Smooth muscle cell (in vitro differentiated cells): Measurements from ENCODE around the gene KIAA0825. TPM values are rescaled to one million over a fixed set of nuclear protein-coding genes. Genes with fewer than 3 reads are reported as not detected.

Experiments used
- DNase-seq: peaks from one replicate; lab custom pipeline; 2025; ENCODE audit not compliant: unreplicated experiment; lab: John Stamatoyannopoulos, UW
- H2AFZ ChIP-seq: fragments of 200-600 bp; sonication (generic); 2 replicates; pipeline ENCODE4 v1.6.0; 2016; ENCODE audit warnings: antibody characterized with exemption, low read depth, mild to moderate bottlenecking
- H3F3A ChIP-seq: fragments of 200-600 bp; sonication (generic); 2 replicates; pipeline ENCODE4 v1.6.0; 2017; ENCODE audit warnings: antibody characterized with exemption, low read depth
- H3K27ac ChIP-seq: fragments of 200-600 bp; sonication (generic); 2 replicates; pipeline ENCODE4 v1.5.1; 2016; ENCODE audit warnings: low read depth, mild to moderate bottlenecking
- H3K27me3 ChIP-seq: fragments of 200-600 bp; sonication (generic); 2 replicates; pipeline ENCODE4 v1.6.1; 2016; ENCODE audit warnings: low read depth, mild to moderate bottlenecking
- H3K36me3 ChIP-seq: fragments of 200-600 bp; sonication (generic); 2 replicates; pipeline ENCODE4 v1.5.1; 2016; ENCODE audit warnings: low read depth
- H3K4me1 ChIP-seq: fragments of 200-600 bp; sonication (generic); 2 replicates; pipeline ENCODE4 v1.5.1; 2016; ENCODE audit warnings: low read depth
- H3K4me2 ChIP-seq: fragments of 200-600 bp; sonication (generic); 2 replicates; pipeline ENCODE4 v1.6.0; 2016; ENCODE audit warnings: mild to moderate bottlenecking
- H3K4me3 ChIP-seq: fragments of 200-600 bp; sonication (generic); 2 replicates; pipeline ENCODE4 v1.5.1; 2016; ENCODE audit warnings: mild to moderate bottlenecking
- H3K79me2 ChIP-seq: fragments of 200-600 bp; sonication (generic); 2 replicates; pipeline ENCODE4 v1.6.0; 2016; ENCODE audit warnings: low read depth, mild to moderate bottlenecking
- H3K9ac ChIP-seq: fragments of 200-600 bp; sonication (generic); 2 replicates; pipeline ENCODE4 v1.6.0; 2016; ENCODE audit warnings: low read depth
- H3K9me3 ChIP-seq: fragments of 200-600 bp; sonication (generic); replicated peaks from 2 replicates; pipeline ENCODE4 v1.5.1; 2016; ENCODE audit warnings: low read depth
- H4K20me1 ChIP-seq: fragments of 200-600 bp; sonication (generic); 2 replicates; pipeline ENCODE4 v1.6.0; 2016; ENCODE audit warnings: low read depth
- CTCF ChIP-seq: fragments of 200-600 bp; sonication (generic); IDR thresholded peaks from 2 replicates; pipeline ENCODE4 v1.5.1; 2017; ENCODE audit warnings: borderline replicate concordance, mild to moderate bottlenecking, antibody characterized with exemption; ENCODE audit not compliant: insufficient read depth, poor library complexity, severe bottlenecking
- WGBS: methylation state at CpG from one replicate; pipeline ENCODE4 v1.1.7; 2016; ENCODE audit warnings: low lambda C conversion rate; 5-methylcytosine and 5-hydroxymethylcytosine counted together
- polyA plus RNA-seq: library from polyadenylated mRNA; unstranded; fragments of >200 nt; fragmentation: Nextera tagmentation; extraction: Ambion mirVana; gene quantifications from 2 replicates; pipeline ENCODE4 v1.2.1, GENCODE V29; 2016
- total RNA-seq: library from RNA; depleted of rRNA; stranded (reverse); fragments of >200 nt; gene quantifications from 2 replicates; pipeline ENCODE4 v1.2.3, GENCODE V29; 2014

Gene KIAA0825
- total and polyA plus RNA-seq, 2 experiments from 2014 or later, result 1.3 to 3.1 TPM

- Histone ChIP-seq H3K4me1 (peaks cover 2% of the 10 kb centered on the region), H3K27ac (no peak overlapping the region), H3K4me2 (peak overlapping the region; percentile 75), H3K9me3 (no peaks in the 10 kb centered on the region), H3K36me3 (no peaks in the 10 kb centered on the region), H3K9ac (no peak overlapping the region), H3F3A (no peaks in the 10 kb centered on the region), H2AFZ (no peak overlapping the region), H3K27me3 (no peaks in the 10 kb centered on the region), H3K79me2 (no peaks in the 10 kb centered on the region), H3K4me3 (no peak overlapping the region), H4K20me1 (no peaks in the 10 kb centered on the region)
- no peak for DNase-seq
- TF ChIP-seq CTCF, result no peak
- WGBS, result 14% methylated on average over 5 of the region's 5 CpGs
Observed at GRCh38 chr5:94469894-94470329, 148.5 kb downstream of the KIAA0825 start.

- Histone ChIP-seq H3K4me3 (no peak overlapping the region), H2AFZ (no peak overlapping the region), H3K79me2 (no peaks in the 10 kb centered on the region), H4K20me1 (no peaks in the 10 kb centered on the region), H3K9ac (no peak overlapping the region), H3K27me3 (no peaks in the 10 kb centered on the region), H3K36me3 (no peaks in the 10 kb centered on the region), H3K27ac (no peak overlapping the region), H3K4me1 (peaks cover 2% of the 10 kb centered on the region), H3K9me3 (no peaks in the 10 kb centered on the region), H3K4me2 (no peak overlapping the region), H3F3A (no peaks in the 10 kb centered on the region)
- DNase-seq, result no peak
- 92% methylated on average over 5 of the region's 5 CpGs for WGBS
- no peak for TF ChIP-seq CTCF
Observed at GRCh38 chr5:94467954-94468930, 150.2 kb downstream of the KIAA0825 start.

- TF ChIP-seq CTCF, result no peak
- Histone ChIP-seq H3K79me2 (no peaks in the 10 kb centered on the region), H3K27me3 (no peaks in the 10 kb centered on the region), H4K20me1 (no peaks in the 10 kb centered on the region), H3K27ac (no peak overlapping the region), H3K36me3 (no peaks in the 10 kb centered on the region), H3F3A (no peaks in the 10 kb centered on the region), H3K9ac (no peak overlapping the region), H3K4me3 (no peak overlapping the region), H2AFZ (no peak overlapping the region), H3K4me2 (no peak overlapping the region), H3K9me3 (no peaks in the 10 kb centered on the region), H3K4me1 (peaks cover 2% of the 10 kb centered on the region)
- DNase-seq, result no peak
- WGBS, result 83% methylated on average over 3 of the region's 3 CpGs
Observed at GRCh38 chr5:94467346-94467953, 151.0 kb downstream of the KIAA0825 start.
